ENCODE results near the gene CD101. TPM values are rescaled to one million over a fixed set of nuclear protein-coding genes. Genes with fewer than 3 reads are reported as not detected.

CD101 gene
- total and polyA plus RNA-seq, 2 experiments from 2014 or later, result 0.13 TPM; not detected in 1

GRCh38 chr1:117013309-117013858 is 11.8 kb downstream of the CD101 start:
- DNase-seq (ENCODE audit: low spot score), result no peak
- Histone ChIP-seq H3K4me1 (ENCODE audit: insufficient read depth) (no peaks in the 10 kb centered on the region), H3K79me2 (no peaks in the 10 kb centered on the region), H4K20me1 (ENCODE audit: insufficient read depth, poor library complexity, severe bottlenecking) (no peaks in the 10 kb centered on the region), H3K9me2 (replicated peaks; ENCODE audit: insufficient read depth) (no peaks in the 10 kb centered on the region), H3K27me3 (no peaks in the 10 kb centered on the region), H3K4me3 (no peak overlapping the region), H3K9me3 (ENCODE audit: low read depth) (no peaks in the 10 kb centered on the region), H3K36me3 (replicated peaks; ENCODE audit: insufficient read depth, low read depth) (no peaks in the 10 kb centered on the region), H2AFZ (no peak overlapping the region), H3K4me2 (no peak overlapping the region), H3K27ac (no peak overlapping the region)
- TF ChIP-seq EZH2phosphoT487 (IDR thresholded peaks at IDR 0.05; ENCODE audit: low read depth, severe bottlenecking, unreplicated experiment) (no peak), EZH2 (IDR thresholded peaks at IDR 0.05; ENCODE audit: borderline replicate concordance) (no peak), CTCF (IDR thresholded peaks at IDR 0.05; ENCODE audit: poor library complexity) (no peak)
- 82% methylated on average over 5 of the region's 5 CpGs for WGBS (ENCODE audit: low lambda C conversion rate, missing lambda C conversion rate)

GRCh38 chr1:117014209-117014608 is 12.6 kb downstream of the CD101 start:
- TF ChIP-seq EZH2 (IDR thresholded peaks at IDR 0.05; ENCODE audit: borderline replicate concordance) (no peak), EZH2phosphoT487 (IDR thresholded peaks at IDR 0.05; ENCODE audit: low read depth, severe bottlenecking, unreplicated experiment) (no peak), CTCF (IDR thresholded peaks at IDR 0.05; ENCODE audit: poor library complexity) (no peak)
- Histone ChIP-seq H2AFZ (no peak overlapping the region), H3K36me3 (replicated peaks; ENCODE audit: insufficient read depth, low read depth) (no peaks in the 10 kb centered on the region), H3K27ac (no peak overlapping the region), H3K4me3 (no peak overlapping the region), H3K9me2 (replicated peaks; ENCODE audit: insufficient read depth) (no peaks in the 10 kb centered on the region), H3K4me2 (no peak overlapping the region), H3K79me2 (no peaks in the 10 kb centered on the region), H3K4me1 (ENCODE audit: insufficient read depth) (no peaks in the 10 kb centered on the region), H4K20me1 (ENCODE audit: insufficient read depth, poor library complexity, severe bottlenecking) (no peaks in the 10 kb centered on the region), H3K9me3 (ENCODE audit: low read depth) (no peaks in the 10 kb centered on the region), H3K27me3 (no peaks in the 10 kb centered on the region)
- WGBS (ENCODE audit: low lambda C conversion rate, missing lambda C conversion rate), result 92% methylated on average over 5 of the region's 5 CpGs
- no peak for DNase-seq (ENCODE audit: low spot score)

GRCh38 chr1:117015724-117016123 is 14.2 kb downstream of the CD101 start:
- H3K4me2 ChIP-seq, result no peak overlapping the region
- H3K79me2 ChIP-seq, result no peaks in the 10 kb centered on the region
- H3K27ac ChIP-seq, result no peak overlapping the region
- no peaks in the 10 kb centered on the region for H3K27me3 ChIP-seq
- no peak overlapping the region for H2AFZ ChIP-seq
- no peak overlapping the region for H3K4me3 ChIP-seq
- DNase-seq (ENCODE audit: low spot score), result no peak
- no peaks in the 10 kb centered on the region for H3K4me1 ChIP-seq (ENCODE audit: insufficient read depth)
- TF ChIP-seq CTCF (IDR thresholded peaks at IDR 0.05; ENCODE audit: poor library complexity), result no peak
- no peak for TF ChIP-seq EZH2phosphoT487 (IDR thresholded peaks at IDR 0.05; ENCODE audit: low read depth, severe bottlenecking, unreplicated experiment)
- no peak for TF ChIP-seq EZH2 (IDR thresholded peaks at IDR 0.05; ENCODE audit: borderline replicate concordance)
- WGBS (ENCODE audit: low lambda C conversion rate, missing lambda C conversion rate), result 85% methylated on average over 3 of the region's 3 CpGs
- H4K20me1 ChIP-seq (ENCODE audit: insufficient read depth, poor library complexity, severe bottlenecking), result no peaks in the 10 kb centered on the region
- H3K9me3 ChIP-seq (ENCODE audit: low read depth), result no peaks in the 10 kb centered on the region
- no peaks in the 10 kb centered on the region for H3K9me2 ChIP-seq (replicated peaks; ENCODE audit: insufficient read depth)
- H3K36me3 ChIP-seq (replicated peaks; ENCODE audit: insufficient read depth, low read depth), result no peaks in the 10 kb centered on the region
